ENCODE results near the gene NREP.

- TF ChIP-seq GATA2 (IDR thresholded peaks at IDR 0.05; ENCODE audit: low read depth, low read length): no peak
- no peak for TF ChIP-seq GATA3 (IDR thresholded peaks at IDR 0.05; ENCODE audit: low read depth, low read length)
These were observed 61.0 kb downstream of the NREP start for GRCh38 chr5:111695991-111696390.
